GM12865 (cell line): Measurements from ENCODE around the gene DCAF7.

Experiments used
- DNase-seq: peaks from one replicate; pipeline ENCODE4 v3.0.0; 2010; ENCODE audit warnings: low read depth
- H3K4me3 ChIP-seq: 2 replicates; pipeline ENCODE4 v1.5.1; 2011; ENCODE audit warnings: mild to moderate bottlenecking, low read depth, low read length, control low read depth
- TF ChIP-seq, protein P1 (sequence below): IDR thresholded peaks from 2 replicates; pipeline ENCODE4 v1.5.1; 2011; ENCODE audit warnings: low read length, control low read depth, low read depth, inconsistent platforms; ENCODE audit not compliant: insufficient read depth; ENCODE audit errors: missing control alignments

The DCAF7 gene

DNA sequence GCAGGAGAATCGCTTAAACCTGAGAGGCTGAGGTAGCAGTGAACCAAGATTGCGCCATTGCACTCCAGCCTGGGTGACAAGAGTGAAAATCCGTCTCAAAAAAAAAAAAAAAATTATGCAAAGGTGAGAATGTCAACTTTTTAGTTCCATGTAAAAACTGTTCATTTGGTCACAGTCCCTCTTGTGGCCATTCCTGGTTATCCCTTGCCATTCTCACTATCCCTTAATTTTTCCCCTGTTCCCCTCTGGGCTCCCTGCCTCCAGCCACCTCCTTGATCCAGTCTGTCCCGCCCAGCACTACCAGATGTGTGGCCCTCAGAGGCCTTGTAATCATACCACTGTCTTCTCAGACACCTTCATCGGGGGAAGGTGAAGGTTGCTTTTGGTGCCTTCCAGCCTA lies 23.4 kb downstream of the DCAF7 start:
- H3K4me3 ChIP-seq = no peak overlapping the region
- no peak for DNase-seq
- TF ChIP-seq, protein P1, sequence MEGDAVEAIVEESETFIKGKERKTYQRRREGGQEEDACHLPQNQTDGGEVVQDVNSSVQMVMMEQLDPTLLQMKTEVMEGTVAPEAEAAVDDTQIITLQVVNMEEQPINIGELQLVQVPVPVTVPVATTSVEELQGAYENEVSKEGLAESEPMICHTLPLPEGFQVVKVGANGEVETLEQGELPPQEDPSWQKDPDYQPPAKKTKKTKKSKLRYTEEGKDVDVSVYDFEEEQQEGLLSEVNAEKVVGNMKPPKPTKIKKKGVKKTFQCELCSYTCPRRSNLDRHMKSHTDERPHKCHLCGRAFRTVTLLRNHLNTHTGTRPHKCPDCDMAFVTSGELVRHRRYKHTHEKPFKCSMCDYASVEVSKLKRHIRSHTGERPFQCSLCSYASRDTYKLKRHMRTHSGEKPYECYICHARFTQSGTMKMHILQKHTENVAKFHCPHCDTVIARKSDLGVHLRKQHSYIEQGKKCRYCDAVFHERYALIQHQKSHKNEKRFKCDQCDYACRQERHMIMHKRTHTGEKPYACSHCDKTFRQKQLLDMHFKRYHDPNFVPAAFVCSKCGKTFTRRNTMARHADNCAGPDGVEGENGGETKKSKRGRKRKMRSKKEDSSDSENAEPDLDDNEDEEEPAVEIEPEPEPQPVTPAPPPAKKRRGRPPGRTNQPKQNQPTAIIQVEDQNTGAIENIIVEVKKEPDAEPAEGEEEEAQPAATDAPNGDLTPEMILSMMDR = no peak

DNA sequence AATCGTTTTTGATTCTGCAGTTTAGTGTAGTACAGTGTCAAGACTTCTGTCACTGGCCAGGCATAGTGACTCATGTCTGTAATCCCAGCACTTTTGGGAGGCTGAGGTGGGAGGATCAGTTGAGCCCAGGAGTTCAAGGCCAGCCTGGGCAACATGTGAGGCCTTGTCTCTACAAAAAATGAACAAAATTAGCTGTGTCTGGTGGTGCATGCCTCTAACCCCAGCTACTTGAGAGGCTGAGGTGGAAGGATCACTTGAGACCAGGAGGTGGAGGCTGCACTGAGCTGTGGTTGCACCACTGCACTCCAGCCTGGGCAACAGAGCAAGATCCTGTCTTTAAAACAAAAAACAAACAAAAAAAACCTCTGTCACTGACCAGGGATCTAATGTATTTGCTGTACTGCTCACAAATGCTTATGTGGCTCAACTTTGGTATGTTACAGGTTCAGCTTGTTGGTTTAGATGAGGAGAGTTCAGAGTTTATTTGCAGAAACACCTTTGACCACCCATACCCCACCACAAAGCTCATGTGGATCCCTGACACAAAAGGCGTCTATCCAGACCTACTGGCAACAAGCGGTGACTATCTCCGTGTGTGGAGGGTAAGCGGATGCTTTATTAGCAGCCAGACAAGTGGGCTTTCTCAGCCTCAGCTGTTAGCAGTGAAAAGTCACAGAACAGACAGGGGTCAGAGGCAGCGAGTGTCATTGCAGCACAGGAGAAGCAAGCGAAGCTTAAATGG lies 27.9 kb downstream of the DCAF7 start:
- H3K4me3 ChIP-seq = no peak overlapping the region
- DNase-seq = no peak
- TF ChIP-seq, protein P1 = no peak

DNA sequence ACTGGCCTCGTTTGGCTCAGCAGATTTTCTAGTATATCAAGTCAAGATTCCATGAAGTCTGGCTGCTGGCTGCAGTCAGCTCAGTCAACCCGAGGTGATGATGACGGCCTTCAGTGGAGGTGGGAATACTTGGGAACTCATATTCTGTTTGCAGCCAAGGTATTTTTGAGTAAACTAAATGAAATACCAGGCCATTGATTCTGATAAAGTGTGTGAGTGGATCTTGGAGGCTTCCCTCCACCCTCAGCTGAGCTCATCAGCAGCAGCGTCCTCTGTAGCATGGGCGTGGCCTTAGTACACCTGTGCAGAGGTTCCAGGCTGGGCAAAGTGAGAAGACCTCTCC lies 28.5 kb downstream of the DCAF7 start:
- no peak overlapping the region for H3K4me3 ChIP-seq
- no peak for DNase-seq
- TF ChIP-seq, protein P1 = no peak

DNA sequence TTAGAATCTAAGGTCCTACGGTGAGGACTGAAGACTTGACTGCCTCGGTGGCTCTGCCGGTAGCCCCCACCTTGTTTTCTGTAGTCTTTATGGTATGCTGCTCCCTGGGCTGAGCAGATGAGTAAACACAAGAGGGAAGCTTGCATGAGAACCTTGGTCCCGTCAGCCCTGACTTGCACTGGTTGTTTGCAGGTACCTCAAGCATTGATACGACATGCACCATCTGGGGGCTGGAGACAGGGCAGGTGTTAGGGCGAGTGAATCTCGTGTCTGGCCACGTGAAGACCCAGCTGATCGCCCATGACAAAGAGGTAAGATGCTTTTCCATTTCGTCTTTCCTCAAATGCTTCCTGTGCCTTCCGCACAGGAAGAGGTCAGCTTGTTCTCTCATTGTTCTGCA lies 29.4 kb downstream of the DCAF7 start:
- DNase-seq = no peak
- TF ChIP-seq, protein P1 = no peak
- no peak overlapping the region for H3K4me3 ChIP-seq

DNA sequence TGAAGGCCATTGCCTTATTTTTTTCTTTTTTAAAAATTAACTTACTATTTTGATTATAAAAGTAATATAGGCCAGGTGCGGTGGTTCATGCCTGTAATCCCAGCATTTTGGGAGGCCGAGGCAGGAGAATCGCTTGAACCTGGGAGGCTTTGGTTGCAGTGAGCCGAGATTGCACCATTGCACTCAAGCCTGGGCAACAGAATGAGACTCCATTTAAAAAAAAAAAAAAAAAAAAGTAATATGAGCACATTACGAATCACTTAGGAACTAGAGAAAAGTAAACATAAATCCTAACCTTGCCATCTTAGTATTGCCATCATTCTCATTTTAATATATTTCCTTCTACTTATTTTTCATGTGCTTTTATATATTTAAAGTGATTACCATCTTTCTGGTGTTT lies 37.5 kb downstream of the DCAF7 start:
- H3K4me3 ChIP-seq = no peak overlapping the region
- TF ChIP-seq, protein P1 = no peak
- DNase-seq = no peak

DNA sequence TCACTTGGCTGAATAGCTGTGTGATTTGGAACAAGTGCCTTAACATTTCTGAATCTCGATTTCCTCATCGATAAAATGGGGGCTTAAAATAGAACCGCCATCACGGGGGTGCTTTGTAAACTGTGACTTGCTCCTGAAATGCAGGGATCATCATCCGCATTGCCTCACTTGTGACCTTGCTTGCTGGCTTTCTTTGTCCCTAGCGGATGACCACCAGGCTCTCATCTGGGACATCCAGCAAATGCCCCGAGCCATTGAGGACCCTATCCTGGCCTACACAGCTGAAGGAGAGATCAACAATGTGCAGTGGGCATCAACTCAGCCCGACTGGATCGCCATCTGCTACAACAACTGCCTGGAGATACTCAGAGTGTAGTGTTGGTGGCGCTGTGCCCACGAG lies 38.5 kb downstream of the DCAF7 start:
- TF ChIP-seq, protein P1 = no peak
- DNase-seq = no peak

DNA sequence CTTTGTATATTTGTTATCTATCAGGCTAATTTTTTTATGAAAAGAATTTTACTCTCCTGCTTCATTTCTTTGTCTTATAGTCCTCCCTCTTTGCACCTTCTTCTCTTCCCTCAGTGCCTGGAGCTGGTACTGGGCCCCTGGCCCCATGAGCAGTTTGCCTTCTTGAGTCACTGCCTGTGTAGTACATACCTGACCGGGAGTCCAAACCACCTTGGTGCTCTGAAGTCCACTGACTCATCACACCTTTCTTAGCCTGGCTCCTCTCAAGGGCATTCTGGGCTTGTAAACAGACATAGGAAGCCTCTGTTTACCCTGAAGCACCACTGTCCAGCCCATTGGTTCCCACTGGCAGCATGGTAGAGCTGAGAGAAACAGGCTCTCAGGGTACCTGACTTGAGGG lies 39.4 kb downstream of the DCAF7 start:
- TF ChIP-seq, protein P1 = no peak
- no peak overlapping the region for H3K4me3 ChIP-seq
- no peak for DNase-seq

More for the DNA sequence above, 38.5 kb downstream of the DCAF7 start:
- no peak overlapping the region for H3K4me3 ChIP-seq
